ENCODE measurements around the gene S100A13.

Gene S100A13

DNA sequence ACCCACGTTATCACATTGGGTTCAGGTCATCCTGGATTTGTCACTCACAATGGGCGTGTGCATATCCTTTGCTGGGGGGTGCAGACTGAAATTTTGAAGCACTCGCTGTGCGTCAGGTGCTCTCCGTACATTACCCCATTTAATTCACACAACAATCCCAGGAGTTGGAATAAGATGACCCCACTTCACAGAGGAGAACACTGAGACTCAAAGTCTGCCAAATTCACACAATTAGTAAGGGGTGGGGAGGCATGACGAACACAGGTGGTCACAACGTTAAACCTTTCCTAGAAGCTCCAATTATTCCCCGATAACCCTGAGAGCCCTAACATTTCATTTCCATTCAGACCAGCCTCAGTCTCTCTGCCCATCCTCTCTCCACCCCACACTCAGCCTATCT lies 57.8 kb downstream of the S100A13 start:
- no peak for DNase-seq (ENCODE audit: low read depth)
